NAMALWA (cell line): ENCODE measurements around the gene AMY2B.
"Not testable (repeated sequence)": the region's sequence is repeated elsewhere in the genome, so short reads cannot be mapped to it uniquely, and the experiment has no call there.

Source experiments
- DNase-seq: peaks from one replicate; pipeline ENCODE4 v3.0.0-alpha.2; 2015; ENCODE audit warnings: low spot score

The AMY2B gene

GRCh38 chr1:103571289-103571688 lies at the start of gene AMY2B:
AMY2B (plus strand) TSS chr1:103571589; CDS start chr1:103571603, 14 bp downstream.
- DNase-seq, result not testable (repeated sequence)

- no peak for DNase-seq
Measured at GRCh38 chr1:103523346-103523745, 48.0 kb upstream of the AMY2B start.

- DNase-seq, result peak; percentile 51
Measured at GRCh38 chr1:103525114-103525606, 46.2 kb upstream of the AMY2B start.

- DNase-seq, result peak; percentile 91
Measured at GRCh38 chr1:103525607-103526507, 45.5 kb upstream of the AMY2B start, which contains the start of gene RNPC3. RNPC3 (plus strand) TSS chr1:103525699; CDS start chr1:103526071, 372 bp downstream.

- no peak for DNase-seq
Measured at GRCh38 chr1:103527331-103527730, 44.1 kb upstream of the AMY2B start.

GRCh38 chr1:103529746-103530145 lies 41.6 kb upstream of the AMY2B start:
- no peak for DNase-seq

GRCh38 chr1:103538226-103538625 lies 33.2 kb upstream of the AMY2B start:
- no peak for DNase-seq

GRCh38 chr1:103541431-103541830 lies 30.0 kb upstream of the AMY2B start:
- DNase-seq, result no peak

GRCh38 chr1:103546496-103546895 lies 24.9 kb upstream of the AMY2B start:
- no peak for DNase-seq

GRCh38 chr1:103547840-103548239 lies 23.5 kb upstream of the AMY2B start:
- DNase-seq, result no peak

GRCh38 chr1:103560427-103560826 lies 11.0 kb upstream of the AMY2B start:
- no peak for DNase-seq

GRCh38 chr1:103561124-103561523 lies 10.3 kb upstream of the AMY2B start:
- not testable (repeated sequence) for DNase-seq

GRCh38 chr1:103561643-103562395 lies 9.6 kb upstream of the AMY2B start:
- DNase-seq, result peak; percentile 10

- no peak for DNase-seq
Measured at GRCh38 chr1:103563056-103563455, 8.3 kb upstream of the AMY2B start.

GRCh38 chr1:103569493-103569892 lies 1.9 kb upstream of the AMY2B start:
- no peak for DNase-seq

- DNase-seq, result no peak
Measured at GRCh38 chr1:103576065-103576464, 4.7 kb downstream of the AMY2B start.

- not testable (repeated sequence) for DNase-seq
Measured at GRCh38 chr1:103576784-103577183, 5.4 kb downstream of the AMY2B start.

- DNase-seq, result no peak
Measured at GRCh38 chr1:103582464-103582863, 11.1 kb downstream of the AMY2B start.

- DNase-seq, result no peak
Measured at GRCh38 chr1:103583887-103584286, 12.5 kb downstream of the AMY2B start.

- no peak for DNase-seq
Measured at GRCh38 chr1:103584537-103584936, 13.1 kb downstream of the AMY2B start.

- DNase-seq, result not testable (repeated sequence)
Measured at GRCh38 chr1:103602740-103603139, 31.4 kb downstream of the AMY2B start.

- DNase-seq, result no peak
Measured at GRCh38 chr1:103616362-103616761, 45.0 kb downstream of the AMY2B start.
